ENCODE results near the gene SLC29A3.

SLC29A3 gene

GRCh38 chr10:71366690-71367089 lies 47.6 kb downstream of the SLC29A3 start:
- DNase-seq (ENCODE audit: low read depth in 1 of 2, low spot score in 1 of 2): no peak
- in situ Hi-C loops (cut with HindIII; ENCODE audit: low pct_unique_long_range_greater_than_20kb, low sequenced_read_pairs): no loop called here
- no peak for TF ChIP-seq JUND (IDR thresholded peaks at IDR 0.05; ENCODE audit: low read depth)

DNA sequence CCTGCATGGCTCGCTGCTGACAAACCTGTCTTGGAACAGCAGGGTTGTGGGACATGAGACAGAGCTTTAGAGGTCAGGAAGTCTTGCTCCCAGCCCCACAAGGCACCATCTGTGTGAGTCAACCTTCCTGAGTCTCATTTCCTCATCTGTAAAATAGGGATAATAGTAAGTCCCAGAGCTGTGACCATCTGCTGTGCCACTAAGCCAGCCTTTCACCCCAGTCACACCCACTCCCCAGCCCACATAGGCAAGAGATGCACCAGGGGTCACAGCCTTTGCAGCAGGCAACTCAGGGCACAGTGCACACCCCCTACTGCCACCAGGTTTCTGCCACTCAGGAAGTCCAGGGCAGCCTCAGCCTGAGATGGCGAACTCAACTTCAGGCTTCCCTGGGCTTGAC lies 48.2 kb downstream of the SLC29A3 start:
- DNase-seq (ENCODE audit: low read depth in 1 of 2, low spot score in 1 of 2): no peak
- no peak for TF ChIP-seq JUND (IDR thresholded peaks at IDR 0.05; ENCODE audit: low read depth)
- in situ Hi-C loops (cut with HindIII; ENCODE audit: low pct_unique_long_range_greater_than_20kb, low sequenced_read_pairs): no loop called here

GRCh38 chr10:71368176-71368575 lies 49.1 kb downstream of the SLC29A3 start:
- DNase-seq (ENCODE audit: low read depth in 1 of 2, low spot score in 1 of 2): no peak
- in situ Hi-C loops (cut with HindIII; ENCODE audit: low pct_unique_long_range_greater_than_20kb, low sequenced_read_pairs): no loop called here
- TF ChIP-seq JUND (IDR thresholded peaks at IDR 0.05; ENCODE audit: low read depth): no peak

- TF ChIP-seq JUND (IDR thresholded peaks at IDR 0.05; ENCODE audit: low read depth): no peak
- in situ Hi-C loops (cut with HindIII; ENCODE audit: low pct_unique_long_range_greater_than_20kb, low sequenced_read_pairs): no loop called here
- peak in 1 of 2 experiments; percentile 15 for DNase-seq (ENCODE audit: low read depth in 1 of 2, low spot score in 1 of 2)
Measured at GRCh38 chr10:71368643-71369042, 49.6 kb downstream of the SLC29A3 start.

DNA sequence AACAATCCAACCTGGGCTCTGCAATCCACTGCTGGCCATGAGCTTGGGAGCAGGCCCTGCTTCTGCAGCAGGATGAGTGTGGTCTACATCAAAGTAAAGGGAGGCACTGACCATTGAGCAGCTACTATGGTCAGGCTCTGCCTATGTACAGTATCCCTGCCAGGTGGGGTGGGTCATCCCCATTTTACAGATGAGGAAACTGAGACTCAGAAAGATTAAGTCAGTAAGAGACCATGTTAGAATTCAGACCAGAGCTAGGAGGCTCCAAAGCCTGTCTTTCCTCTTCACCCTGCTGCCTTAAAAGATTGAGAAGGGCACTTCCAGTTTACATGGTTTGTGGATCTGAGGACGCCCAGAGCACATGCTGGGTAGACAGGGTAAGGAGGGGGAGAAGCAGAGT lies 50.5 kb downstream of the SLC29A3 start:
- in situ Hi-C loops (cut with HindIII; ENCODE audit: low pct_unique_long_range_greater_than_20kb, low sequenced_read_pairs): no loop called here
- TF ChIP-seq JUND (IDR thresholded peaks at IDR 0.05; ENCODE audit: low read depth): no peak
- DNase-seq (ENCODE audit: low read depth in 1 of 2, low spot score in 1 of 2): no peak

DNA sequence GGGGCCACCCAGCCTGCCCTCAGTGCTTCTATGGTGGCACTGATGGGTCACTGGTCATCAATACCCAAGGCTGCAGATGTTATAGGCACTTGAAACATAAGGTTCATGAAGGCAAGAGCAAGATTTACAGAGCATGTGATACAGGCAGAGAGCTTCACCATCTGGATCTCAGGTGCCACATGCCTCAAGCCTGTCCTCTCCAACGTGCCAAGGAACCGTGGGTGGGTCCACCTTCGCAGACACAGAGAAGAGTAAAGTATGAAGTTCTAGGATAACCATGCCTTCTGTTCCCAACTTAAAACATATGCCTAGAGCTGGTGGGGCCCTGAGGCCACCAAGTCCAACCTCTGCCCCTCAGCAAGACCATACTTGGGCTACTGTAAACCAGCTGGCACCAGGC lies 51.0 kb downstream of the SLC29A3 start:
- no peak for DNase-seq (ENCODE audit: low read depth in 1 of 2, low spot score in 1 of 2)
- in situ Hi-C loops (cut with HindIII; ENCODE audit: low pct_unique_long_range_greater_than_20kb, low sequenced_read_pairs): no loop called here
- no peak for TF ChIP-seq JUND (IDR thresholded peaks at IDR 0.05; ENCODE audit: low read depth)

- DNase-seq (ENCODE audit: low read depth in 1 of 2, low spot score in 1 of 2): no peak
- TF ChIP-seq JUND (IDR thresholded peaks at IDR 0.05; ENCODE audit: low read depth): no peak
- in situ Hi-C loops (cut with HindIII; ENCODE audit: low pct_unique_long_range_greater_than_20kb, low sequenced_read_pairs): no loop called here
Measured at GRCh38 chr10:71371750-71372166, 52.7 kb downstream of the SLC29A3 start.

DNA sequence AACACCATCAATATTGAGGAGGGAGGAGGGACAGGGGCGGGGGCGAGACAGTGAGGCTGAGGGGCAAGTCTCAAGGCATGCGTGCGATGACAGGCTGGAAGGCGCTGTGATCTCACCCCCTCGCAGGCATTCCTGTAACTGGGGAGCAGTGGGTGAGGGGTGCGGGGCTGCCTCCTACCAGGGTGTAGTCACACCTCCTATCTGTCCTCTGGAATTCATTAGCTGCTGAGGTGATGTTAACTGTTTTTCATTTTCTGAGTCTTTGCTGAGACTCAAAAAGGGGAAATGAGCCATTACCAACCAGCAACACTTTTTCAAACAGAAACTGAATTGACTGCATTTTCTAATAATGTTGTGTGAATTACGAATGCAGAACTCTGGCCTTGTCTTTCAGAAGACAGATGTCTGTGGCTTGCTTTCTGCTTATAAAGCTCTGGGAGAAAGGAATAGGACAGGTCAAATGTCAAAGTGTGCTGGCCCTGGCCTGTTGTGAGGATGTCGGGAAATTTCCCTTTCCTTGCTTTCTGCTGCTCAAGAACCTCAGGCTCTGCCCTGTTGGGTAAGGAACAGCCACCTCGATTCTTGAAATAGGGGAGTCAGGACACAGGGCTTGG lies 53.9 kb downstream of the SLC29A3 start:
- TF ChIP-seq JUND (IDR thresholded peaks at IDR 0.05; ENCODE audit: low read depth): no peak
- no peak for DNase-seq (ENCODE audit: low read depth in 1 of 2, low spot score in 1 of 2)
- in situ Hi-C loops (cut with HindIII; ENCODE audit: low pct_unique_long_range_greater_than_20kb, low sequenced_read_pairs): no loop called here

DNA sequence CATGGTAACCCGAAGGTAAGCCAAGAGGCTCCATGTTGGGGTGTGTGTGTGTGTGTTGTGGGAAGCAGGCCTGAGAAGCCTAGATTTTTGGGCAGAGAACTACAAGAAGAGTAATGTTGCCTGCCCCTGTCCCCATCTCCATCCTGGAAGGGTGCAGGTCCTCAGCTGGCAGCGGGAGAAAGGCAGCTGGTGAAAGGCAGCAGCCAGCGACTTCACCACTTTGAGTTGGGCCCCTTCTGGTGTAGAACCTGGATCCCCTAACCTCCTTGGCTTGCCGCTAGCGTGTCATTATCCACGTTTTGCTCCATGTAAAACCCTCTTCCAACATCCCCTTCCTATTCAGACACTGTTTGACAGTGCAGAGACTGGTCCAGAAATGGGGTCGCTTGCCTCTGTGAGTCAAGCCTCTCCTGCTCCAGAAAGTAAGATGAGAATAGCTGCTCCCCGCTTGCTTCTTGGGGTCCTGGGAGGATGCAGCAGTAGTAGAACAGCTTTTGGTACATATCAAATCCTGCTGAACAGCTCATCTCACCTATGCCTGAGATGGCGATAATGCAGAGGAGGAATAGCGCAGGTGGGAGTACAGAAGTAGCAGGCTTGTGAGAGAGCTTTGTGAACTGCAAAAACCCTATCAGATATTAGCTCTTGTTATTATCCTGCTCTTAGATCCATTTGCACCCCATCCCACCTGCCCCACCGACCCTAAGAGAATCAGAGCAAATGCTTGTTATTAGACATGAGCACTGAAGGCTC lies 55.6 kb downstream of the SLC29A3 start:
- no peak for DNase-seq (ENCODE audit: low read depth in 1 of 2, low spot score in 1 of 2)
- in situ Hi-C loops (cut with HindIII; ENCODE audit: low pct_unique_long_range_greater_than_20kb, low sequenced_read_pairs): no loop called here
- no peak for TF ChIP-seq JUND (IDR thresholded peaks at IDR 0.05; ENCODE audit: low read depth)

DNA sequence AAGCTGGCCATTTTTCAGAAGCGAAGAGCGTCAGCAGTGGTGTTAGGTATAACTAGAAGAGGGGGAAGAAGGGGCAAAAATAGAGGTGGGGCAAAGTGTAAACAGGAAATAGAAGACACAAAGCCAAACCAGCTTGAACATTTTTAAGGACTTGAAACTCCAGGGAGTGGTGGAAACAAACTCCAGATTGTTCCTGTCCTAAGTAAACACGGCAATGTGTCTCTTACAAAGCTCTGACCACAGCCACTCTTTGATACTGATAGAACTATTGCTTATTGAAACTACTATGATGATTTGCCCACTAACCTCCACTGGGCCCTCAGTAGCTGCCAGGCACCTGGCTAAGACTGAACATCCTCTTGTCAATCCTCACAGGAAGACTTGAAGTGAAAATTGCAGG lies 56.9 kb downstream of the SLC29A3 start:
- DNase-seq (ENCODE audit: low read depth in 1 of 2, low spot score in 1 of 2): no peak
- TF ChIP-seq JUND (IDR thresholded peaks at IDR 0.05; ENCODE audit: low read depth): no peak
- in situ Hi-C loops (cut with HindIII; ENCODE audit: low pct_unique_long_range_greater_than_20kb, low sequenced_read_pairs): no loop called here

DNA sequence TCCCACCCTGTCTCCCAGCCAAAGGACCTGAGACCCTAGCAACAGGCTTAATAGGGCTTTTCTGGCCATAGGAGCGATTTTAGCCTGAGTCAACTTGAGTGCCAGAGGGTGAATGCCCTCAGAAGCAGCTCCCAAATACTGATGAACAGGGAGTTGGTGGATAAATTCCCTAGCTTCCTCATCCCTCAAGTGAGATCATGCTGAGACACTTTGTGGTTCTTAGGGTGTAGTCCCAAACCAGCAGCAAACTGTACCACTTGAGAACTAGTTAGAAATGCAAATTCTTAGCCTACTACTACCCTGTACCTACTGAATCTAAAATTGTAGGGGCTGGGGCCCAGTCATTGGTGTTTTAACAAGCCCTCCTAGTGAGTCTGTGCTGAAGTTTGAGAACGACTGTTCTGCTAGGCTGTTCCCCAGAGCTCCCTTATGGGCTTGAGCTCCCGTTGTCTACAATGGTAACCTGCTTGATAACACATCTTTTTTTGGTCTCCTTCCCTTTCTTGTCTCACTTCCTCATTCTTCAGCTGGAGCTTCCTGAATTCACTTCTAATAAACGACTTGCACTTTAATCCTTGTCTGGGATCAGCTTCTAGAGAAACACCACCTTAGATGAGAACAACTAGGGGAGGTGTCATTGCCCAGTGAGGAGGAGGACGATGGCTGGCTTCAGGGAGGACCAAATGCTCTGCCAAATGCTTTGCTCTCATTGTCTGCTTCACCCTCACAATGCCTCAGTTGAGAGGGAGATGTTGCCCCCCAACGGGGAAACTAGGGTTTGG lies 59.5 kb downstream of the SLC29A3 start:
- no peak for TF ChIP-seq JUND (IDR thresholded peaks at IDR 0.05; ENCODE audit: low read depth)
- no peak for DNase-seq (ENCODE audit: low read depth in 1 of 2, low spot score in 1 of 2)
- in situ Hi-C loops (cut with HindIII; ENCODE audit: low pct_unique_long_range_greater_than_20kb, low sequenced_read_pairs): no loop called here

DNA sequence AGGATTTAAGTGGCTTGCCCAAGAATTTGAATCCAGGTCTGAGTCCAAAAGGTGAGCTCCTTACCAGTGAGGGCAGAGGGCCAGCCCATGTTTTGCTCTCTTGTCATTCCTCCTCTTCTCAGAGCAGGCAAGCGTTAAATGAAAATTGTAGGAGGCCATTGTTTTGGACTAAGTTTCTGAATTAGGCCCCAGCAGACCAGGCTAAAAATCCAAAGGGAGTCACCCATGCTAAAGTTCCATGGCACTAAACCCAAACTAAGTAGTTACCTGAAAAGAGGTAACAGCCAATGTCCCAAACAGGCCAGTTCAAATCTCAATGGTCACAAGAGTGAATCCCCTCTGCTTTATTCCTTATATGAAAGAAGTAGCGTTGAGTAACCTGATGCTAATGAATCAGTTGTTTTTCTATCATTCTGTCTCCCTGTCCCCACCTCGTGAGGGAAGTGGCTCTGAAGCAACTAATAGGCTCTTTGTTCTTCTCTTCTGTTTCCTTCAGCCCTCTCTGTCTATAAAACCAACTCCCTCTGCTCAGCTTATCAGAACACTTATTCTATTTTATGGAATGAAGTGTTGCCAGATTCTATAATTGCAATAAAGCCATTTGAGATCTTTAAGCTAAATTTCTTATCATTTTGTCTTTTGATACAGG lies 60.2 kb downstream of the SLC29A3 start:
- no peak for DNase-seq (ENCODE audit: low read depth in 1 of 2, low spot score in 1 of 2)
- no peak for TF ChIP-seq JUND (IDR thresholded peaks at IDR 0.05; ENCODE audit: low read depth)
- in situ Hi-C loops (cut with HindIII; ENCODE audit: low pct_unique_long_range_greater_than_20kb, low sequenced_read_pairs): no loop called here

Data from T47D (cell line).